GM12864 (cell line): ENCODE results near the gene PMM1.
A peak's percentile ranks its signal among the peaks of the same experiment; 100 is the strongest.
"Not testable (repeated sequence)": the region's sequence is repeated elsewhere in the genome, so short reads cannot be mapped to it uniquely, and the experiment has no call there.

Source experiments
- DNase-seq: peaks from one replicate; pipeline ENCODE4 v3.0.0-alpha.2; 2011; ENCODE audit warnings: low read depth
- H3K4me3 ChIP-seq: 2 replicates; pipeline ENCODE4 v1.5.1; 2011; ENCODE audit warnings: mild to moderate bottlenecking, low read depth, low read length, control low read depth
- TF ChIP-seq, protein P1 (sequence below): IDR thresholded peaks from 2 replicates; pipeline ENCODE4 v1.5.1; 2011; ENCODE audit warnings: low read depth, mild to moderate bottlenecking, moderate library complexity, low read length, control low read depth, inconsistent platforms; ENCODE audit errors: missing control alignments

The PMM1 gene

DNA sequence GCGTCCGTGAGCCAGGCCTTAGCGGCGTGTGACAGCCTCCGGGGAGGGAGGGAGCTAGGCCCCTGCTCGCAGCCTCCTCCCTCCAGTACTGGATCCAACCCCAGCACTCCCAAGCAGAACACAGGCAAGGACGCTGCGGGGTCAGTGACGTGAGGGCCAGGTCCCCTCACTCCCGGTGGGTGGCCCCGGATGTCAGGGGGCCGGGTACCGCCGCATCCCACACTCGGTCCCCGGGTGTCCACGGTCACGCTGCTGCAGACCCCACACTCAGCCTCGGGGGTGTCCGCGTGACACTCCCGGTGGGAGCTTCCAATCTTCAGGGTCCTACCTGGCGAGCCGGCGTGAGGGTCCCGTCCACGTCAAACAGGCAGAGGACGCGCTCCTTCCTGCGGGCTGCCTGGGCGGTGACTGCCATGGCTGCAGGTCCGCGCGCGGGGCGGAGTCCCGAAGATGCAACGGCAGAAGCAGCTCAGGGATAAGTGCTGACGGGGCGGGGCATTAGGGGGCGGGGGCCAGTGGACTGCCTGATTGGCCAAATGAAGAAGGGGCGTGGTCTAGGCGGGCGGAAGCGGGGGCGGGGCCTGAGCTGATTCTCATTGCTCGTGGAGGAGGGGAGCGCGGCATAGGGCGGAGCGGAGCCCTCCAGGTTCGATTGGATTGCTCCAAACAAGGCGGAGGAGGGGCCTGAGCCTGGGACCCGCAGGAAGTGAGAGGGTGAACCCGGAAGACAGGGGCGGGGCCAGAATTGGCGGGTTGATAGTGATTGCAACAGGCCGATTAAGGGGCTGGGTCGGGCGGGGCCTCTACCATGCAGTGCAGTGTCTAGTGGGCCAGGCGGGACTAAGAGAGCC lies at the start of gene PMM1:
Gene PMM1 (minus strand): TSS at position 450 of the 851 bp plus-strand sequence. CDS start 35 bp downstream, at position 415.
- TF ChIP-seq, protein P1, sequence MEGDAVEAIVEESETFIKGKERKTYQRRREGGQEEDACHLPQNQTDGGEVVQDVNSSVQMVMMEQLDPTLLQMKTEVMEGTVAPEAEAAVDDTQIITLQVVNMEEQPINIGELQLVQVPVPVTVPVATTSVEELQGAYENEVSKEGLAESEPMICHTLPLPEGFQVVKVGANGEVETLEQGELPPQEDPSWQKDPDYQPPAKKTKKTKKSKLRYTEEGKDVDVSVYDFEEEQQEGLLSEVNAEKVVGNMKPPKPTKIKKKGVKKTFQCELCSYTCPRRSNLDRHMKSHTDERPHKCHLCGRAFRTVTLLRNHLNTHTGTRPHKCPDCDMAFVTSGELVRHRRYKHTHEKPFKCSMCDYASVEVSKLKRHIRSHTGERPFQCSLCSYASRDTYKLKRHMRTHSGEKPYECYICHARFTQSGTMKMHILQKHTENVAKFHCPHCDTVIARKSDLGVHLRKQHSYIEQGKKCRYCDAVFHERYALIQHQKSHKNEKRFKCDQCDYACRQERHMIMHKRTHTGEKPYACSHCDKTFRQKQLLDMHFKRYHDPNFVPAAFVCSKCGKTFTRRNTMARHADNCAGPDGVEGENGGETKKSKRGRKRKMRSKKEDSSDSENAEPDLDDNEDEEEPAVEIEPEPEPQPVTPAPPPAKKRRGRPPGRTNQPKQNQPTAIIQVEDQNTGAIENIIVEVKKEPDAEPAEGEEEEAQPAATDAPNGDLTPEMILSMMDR = no peak
- DNase-seq = peak; percentile 98
- H3K4me3 ChIP-seq = peak within 1 kb of the TSS; percentile 92

DNA sequence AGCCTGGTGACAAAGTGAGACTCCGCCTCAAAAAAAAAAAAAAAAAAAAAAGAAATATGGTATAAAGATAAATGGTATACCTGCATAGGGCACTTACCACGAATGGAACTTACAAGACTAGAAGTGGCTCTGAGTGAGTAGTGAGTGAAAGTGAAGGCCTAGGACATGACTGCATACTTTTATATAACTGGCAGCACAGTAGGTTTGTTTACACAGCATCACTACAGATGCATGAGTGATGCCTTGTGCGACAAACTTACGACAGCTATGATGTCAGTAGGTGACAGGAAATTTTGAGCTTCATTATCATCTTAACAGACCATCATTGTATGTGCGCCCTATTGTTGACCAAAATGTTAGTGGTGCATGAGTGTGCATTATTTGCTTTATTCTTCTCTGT lies 49.1 kb upstream of the PMM1 start:
- TF ChIP-seq, protein P1 = no peak
- H3K4me3 ChIP-seq = no peak overlapping the region

DNA sequence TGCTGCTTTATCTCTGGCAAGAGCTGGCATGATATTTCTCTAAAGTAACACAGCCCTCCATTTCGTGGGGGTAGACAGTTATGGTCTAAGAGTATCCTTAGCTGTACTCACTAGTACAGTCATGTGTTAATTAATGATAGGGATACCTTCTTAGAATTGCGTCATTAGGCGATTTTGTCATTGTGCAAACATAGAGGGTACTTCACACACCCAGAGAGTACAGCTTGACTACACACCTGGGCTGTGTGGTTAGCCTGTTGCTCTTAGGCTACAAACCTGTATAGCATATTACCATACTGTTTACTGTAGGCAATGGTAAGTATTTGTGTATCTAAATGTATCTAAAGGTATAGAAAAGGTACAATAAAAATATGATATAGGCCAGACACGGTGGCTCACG lies 48.5 kb upstream of the PMM1 start:
- no peak overlapping the region for H3K4me3 ChIP-seq
- no peak for DNase-seq
- TF ChIP-seq, protein P1 = no peak

More for the DNA sequence above, 49.1 kb upstream of the PMM1 start:
- DNase-seq = no peak

DNA sequence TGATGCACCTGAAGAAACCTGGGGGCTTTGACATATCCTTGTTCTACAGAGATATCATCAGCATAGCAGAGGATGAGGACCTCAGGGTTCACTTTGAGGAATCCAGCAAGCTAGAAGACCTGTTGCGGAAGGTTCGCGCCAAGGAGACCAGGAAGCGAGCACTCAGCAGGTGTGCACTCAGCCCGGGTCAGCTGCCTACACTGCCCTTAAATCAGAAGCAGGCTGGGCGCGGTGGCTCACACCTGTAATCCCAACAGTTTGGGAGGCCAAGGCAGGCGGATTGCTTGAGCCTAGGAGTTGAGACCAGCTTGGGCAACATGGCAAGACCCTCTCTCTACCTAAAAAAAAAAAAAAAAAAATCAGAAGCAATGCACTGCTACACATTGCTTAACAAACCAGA lies 48.0 kb upstream of the PMM1 start:
- H3K4me3 ChIP-seq, DNase-seq: not testable (repeated sequence)

DNA sequence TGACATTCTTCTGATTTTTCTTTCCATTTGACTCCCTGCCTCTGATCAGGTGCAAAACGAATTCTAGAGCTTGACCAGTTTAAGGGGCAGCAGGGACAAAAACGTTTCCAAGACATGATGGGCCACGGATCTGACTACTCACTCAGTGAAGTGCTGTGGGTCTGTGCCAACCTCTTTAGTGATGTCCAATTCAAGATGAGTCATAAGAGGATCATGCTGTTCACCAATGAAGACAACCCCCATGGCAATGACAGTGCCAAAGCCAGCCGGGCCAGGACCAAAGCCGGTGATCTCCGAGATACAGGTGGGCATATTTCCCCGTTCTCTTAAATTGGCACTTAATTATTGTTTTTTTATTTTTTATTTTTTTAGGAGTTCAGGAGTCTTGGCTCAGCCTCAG lies 46.8 kb upstream of the PMM1 start:
- TF ChIP-seq, protein P1 = no peak
- no peak overlapping the region for H3K4me3 ChIP-seq
- DNase-seq = no peak

DNA sequence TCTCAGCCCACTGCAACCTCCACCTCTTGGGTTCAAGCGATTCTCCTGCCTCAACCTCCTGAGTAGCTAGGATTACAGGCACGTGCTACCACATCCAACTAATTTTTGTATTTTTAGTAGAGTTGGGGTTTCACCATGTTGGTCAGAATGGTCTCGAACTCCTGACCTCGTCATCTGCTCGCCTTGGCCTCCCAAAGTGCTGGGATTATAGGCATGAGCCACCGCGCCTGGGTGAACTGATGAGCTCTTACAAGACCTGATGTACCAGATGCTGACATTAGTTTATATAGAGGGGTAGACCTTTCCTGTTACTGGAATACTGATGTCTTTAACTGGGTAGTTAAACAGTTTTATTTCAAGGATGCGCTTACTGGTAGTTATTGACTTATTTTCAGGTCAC lies 45.0 kb upstream of the PMM1 start:
- DNase-seq, H3K4me3 ChIP-seq: not testable (repeated sequence)

DNA sequence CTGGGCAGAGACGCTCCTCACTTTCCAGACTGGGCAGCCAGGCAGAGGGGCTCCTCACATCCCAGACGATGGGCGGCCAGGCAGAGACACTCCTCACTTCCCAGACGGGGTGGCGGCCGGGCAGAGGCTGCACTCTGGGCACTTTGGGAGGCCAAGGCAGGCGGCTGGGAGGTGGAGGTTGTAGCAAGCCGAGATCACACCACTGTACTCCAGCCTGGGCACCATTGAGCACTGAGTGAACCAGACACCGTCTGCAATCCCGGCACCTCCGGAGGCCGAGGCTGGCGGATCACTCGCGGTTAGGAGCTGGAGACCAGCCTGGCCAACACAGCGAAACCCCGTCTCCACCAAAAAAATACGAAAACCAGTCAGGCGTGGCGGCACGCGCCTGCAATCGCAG lies 42.0 kb upstream of the PMM1 start:
- not testable (repeated sequence) for H3K4me3 ChIP-seq

DNA sequence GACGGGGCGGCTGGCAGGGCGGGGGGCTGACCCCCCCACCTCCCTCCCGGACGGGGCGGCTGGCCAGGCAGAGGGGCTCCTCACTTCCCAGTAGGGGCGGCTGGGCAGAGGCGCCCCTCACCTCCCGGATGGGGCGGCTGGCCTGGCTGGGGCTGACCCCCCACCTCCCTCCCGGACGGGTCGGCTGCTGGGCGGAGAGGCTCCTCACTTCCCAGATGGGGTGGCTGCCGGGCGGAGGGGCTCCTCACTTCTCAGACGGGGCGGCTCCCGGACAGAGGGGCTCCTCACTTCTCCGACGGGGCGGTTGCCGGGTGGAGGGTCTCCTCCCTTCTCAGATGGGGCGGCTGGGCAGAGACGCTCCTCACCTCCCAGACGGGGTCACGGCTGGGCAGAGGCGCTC lies 41.5 kb upstream of the PMM1 start:
- not testable (repeated sequence) for H3K4me3 ChIP-seq, DNase-seq

More for the DNA sequence above, 42.0 kb upstream of the PMM1 start:
- not testable (repeated sequence) for DNase-seq

DNA sequence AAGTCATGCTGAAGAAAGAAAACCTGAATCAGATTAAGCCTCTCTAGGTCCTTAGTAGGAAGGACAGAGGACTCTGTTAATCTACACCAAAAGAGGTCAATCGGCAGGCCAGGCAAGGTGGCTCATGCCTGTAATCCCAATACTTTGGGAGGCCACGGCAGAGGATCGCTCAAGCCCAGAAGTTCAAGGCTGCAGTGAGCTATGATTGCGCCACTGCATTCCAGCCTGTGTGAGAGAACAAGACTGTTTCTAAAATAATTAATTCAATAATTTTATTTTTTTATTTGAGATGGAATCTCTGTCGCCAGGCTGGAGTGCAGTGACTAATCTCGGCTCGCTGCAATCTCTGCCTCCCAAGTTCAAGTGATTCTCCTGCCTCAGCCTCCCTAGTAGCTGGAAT lies 35.9 kb upstream of the PMM1 start:
- H3K4me3 ChIP-seq = no peak overlapping the region
- TF ChIP-seq, protein P1 = no peak
- DNase-seq = no peak
